GM21447 (cell line): Measurements from ENCODE around the gene TBX21.

Source experiments
- ATAC-seq: cut with Tn5 transposase; IDR thresholded peaks from one replicate; pipeline ENCODE4 v1.9.1; 2021; ENCODE audit not compliant: unreplicated experiment

TBX21 gene

GRCh38 chr17:47733047-47733673 lies at the start of gene TBX21:
TBX21 (plus strand) TSS chr17:47733236; CDS start chr17:47733455, 219 bp downstream.
- peak; percentile 56 for ATAC-seq

DNA sequence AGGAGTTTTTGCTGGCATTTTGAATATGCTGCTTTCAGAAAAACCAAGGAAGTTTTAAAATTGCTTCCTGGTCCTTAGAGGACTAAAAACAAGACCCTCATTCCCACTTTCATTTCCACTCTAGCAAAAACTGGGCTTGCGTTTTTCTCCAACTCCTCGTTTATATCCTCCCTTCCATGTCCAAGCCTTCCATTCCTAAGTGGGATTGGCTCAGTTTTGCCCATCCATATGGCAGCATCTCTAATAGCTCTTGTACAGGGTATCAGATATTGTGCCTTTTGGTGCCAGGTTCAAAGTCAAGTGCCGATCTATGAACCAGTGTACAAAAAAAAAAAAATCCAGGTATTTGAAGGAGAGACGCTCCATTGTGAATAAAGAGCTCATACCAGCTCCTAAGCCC lies 49.0 kb upstream of the TBX21 start:
- no peak for ATAC-seq

DNA sequence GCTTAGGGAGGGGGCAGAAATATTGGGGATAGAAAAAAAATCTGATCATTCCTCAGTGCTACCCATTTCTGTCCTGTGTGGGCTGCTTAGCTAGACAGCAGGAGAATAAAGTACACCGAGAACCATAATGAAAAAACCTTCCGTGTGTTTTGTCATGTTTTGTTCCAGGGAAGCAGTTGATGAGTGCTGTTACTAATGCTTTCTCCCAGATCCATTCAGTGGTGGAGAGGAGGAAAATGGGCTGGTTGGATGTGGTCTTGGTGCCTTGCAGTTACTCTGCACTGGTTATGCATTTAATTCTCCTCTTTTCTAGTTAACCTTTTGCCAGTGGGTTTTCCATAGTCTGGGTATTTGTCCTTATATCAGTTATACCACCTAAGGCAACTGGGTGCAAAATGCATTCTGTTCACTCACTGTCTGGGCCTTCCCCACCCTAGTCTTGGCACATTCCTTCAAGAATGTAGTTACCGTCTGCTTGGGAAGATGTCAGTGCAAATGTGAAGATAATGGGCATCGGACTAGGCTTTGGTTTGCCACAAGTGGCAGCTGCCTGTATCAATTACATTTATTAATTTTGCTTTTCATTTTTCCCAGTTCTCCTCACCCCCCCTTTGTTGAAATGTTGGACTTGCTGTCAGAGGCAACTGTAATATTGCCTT lies 48.4 kb upstream of the TBX21 start:
- ATAC-seq = no peak

GRCh38 chr17:47685556-47686275 lies 47.3 kb upstream of the TBX21 start:
- ATAC-seq = no peak

DNA sequence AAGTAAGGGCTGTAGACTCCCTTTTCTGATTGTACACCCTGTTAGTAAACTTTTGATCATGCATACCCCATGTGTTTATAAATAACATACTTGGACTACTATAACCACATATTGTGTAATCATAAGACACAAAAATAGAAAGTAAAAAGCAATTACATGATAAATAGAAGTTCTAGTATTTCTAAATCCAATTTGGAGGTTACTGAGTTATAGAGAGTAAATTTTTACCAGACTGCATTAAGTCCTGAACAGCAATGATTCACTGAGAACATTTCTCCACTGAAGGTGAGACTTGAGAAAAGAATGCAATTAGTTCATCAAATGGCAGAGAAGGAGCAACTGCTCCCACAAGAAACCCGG lies 46.8 kb upstream of the TBX21 start:
- no peak for ATAC-seq

DNA sequence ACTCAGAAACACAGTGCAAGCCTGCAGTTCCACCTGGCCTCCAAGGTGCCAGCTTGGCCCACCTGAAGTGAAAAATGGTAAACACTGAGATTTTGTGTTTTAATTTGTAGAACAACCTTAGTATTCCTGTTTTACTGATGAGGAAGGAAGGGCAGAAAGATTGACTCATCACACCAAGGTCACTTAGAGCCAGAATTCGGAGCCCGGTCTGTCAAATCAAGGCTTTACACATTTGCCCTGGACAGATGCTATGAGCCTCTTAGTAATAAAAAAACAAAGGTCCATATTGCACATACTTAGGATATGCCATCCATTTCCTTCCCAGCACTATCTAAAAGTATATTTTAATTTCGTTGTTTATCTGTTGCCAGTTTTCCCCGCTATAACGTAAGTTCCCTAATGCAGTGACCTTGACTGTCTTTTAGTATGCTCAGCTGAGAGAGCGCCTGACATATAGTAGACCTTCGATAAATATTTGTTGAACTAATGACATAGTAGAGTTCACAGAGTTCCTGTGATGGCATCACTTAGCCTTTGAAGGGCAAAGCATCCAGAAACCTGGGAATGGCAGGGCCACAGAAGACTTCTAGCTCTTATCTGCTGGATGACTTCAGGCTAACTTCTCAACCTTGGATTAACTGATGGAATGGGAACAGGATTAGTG lies 46.2 kb upstream of the TBX21 start:
- no peak for ATAC-seq

GRCh38 chr17:47687328-47687690 lies 45.7 kb upstream of the TBX21 start:
- ATAC-seq = no peak

- no peak for ATAC-seq
Measured at GRCh38 chr17:47687748-47688147, 45.3 kb upstream of the TBX21 start.

GRCh38 chr17:47690121-47690520 lies 42.9 kb upstream of the TBX21 start:
- no peak for ATAC-seq

DNA sequence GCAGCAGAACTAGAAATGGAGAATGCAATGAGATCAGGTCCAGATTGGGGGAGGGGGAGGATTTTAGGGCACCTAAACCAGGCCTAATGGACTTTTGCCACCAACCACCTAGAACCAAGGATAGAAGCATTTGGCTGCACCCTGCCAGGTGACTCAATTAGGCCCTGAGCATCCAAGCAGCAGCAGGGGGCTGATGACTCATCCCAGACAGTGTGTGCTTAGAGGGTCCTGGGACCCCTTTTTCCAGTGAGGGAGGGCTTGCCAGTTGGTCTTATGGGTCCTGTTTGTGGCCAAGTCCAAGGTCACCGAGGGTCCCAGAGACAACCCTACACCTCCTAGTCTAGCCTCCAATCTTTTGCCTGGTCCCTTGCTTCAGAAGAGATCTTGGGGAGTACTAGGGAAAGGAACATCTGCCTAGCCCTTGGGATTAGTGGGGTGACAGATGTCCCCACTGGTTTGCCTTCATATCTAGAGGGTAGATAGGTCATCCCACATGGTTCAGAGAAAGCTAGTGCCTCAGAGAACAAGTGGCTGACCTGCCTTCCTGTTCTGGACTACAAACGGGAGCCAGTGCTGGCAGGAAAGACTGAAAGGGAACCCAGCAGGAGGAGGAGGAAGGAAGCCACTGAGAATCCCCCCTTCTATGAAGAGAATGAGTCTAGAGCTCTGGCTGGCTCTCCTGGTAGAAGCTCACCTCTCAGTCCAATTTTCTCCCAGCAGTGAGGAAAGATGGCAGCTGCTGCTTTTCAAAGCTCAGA lies 40.7 kb upstream of the TBX21 start:
- no peak for ATAC-seq

- ATAC-seq = no peak
Measured at GRCh38 chr17:47692895-47693730, 39.9 kb upstream of the TBX21 start.

DNA sequence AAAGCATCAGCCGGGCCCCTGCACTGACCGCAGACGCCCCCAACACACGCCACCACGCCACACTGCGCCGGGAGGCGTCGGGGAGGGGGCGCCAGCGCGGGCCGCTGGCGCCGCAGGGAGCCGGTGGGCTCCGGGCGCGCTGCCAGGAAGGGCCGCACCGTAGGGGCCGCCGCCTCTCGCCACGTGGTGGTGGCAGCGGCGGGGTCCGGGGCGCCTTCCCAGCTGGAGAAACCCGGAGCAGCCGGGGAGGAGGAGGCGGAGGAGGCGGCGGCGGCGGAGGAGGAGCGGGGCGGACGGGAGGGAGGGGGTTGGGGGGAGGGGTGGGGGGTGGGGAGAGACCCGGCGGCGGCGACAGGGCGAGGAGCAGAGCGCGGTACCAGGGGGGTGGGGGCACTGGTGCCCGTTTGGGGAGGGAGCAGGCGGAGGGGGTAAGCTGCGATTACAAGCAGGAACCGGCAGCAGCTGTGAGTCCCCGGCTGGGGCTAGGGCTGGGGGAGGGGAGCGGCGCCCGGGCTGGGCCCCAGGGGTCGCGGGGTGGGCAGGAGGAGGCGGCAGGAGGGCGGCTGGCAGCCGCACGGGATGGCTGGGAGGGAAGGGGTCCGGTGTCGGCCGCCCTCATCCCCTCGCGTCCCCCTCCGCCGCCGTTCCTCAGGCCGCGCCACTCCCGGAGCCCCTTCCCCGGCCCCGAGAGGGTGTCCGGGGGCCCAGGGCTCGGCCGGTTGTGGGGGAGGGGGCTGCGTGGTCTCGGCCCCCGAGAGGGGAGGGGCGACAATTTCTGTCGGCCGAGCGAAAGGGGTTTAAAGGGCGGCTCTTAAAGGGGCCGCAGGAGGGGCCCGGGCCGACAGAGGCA lies 39.1 kb upstream of the TBX21 start, which contains the start of gene TBKBP1:
Gene TBKBP1 (plus strand): TSS at position 431 of the 850 bp plus-strand sequence. CDS start 1,952 bp downstream, outside the sequence.
- ATAC-seq = no peak

DNA sequence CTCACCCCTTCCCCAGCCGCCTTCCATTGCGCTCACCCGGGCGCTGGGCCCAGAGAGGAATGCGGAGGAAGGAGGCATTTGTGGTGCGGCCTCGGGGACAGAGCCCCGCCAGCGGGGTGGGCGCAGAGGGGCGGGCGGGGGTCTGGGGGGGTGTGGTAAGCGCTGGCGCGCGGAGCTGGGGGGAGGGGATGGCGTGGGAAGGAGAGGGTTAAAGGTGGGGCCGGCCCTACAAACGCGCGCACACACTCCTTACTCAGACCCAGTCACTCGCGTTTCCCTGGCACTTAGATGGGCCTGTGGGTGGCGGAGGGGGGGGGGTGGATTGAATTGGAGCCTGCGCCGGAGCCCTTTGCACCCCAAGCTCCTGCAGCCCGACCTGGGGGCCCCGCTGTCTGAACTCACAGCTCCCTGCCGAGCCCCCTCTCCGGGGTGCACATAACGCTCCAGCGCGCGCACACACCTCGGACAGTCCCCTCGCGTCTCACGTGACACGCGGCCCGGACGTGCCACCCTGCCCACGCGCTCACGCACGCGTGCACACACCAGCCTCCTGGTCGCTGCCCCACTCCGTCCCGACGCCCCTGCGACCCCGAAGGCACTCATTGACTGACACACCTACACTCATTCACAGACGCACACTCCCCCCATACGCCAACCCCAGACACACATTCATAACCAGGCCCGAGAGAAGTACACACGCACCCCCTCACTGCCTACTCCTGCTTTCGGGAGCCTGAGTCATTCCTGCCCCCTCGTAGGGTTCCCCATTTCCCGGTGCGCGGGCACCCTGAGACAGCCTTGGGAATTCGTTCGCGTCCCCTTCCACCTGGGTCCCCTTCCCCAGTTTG lies 38.2 kb upstream of the TBX21 start:
- no peak for ATAC-seq

- ATAC-seq = no peak
Measured at GRCh38 chr17:47695429-47696376, 37.3 kb upstream of the TBX21 start.

DNA sequence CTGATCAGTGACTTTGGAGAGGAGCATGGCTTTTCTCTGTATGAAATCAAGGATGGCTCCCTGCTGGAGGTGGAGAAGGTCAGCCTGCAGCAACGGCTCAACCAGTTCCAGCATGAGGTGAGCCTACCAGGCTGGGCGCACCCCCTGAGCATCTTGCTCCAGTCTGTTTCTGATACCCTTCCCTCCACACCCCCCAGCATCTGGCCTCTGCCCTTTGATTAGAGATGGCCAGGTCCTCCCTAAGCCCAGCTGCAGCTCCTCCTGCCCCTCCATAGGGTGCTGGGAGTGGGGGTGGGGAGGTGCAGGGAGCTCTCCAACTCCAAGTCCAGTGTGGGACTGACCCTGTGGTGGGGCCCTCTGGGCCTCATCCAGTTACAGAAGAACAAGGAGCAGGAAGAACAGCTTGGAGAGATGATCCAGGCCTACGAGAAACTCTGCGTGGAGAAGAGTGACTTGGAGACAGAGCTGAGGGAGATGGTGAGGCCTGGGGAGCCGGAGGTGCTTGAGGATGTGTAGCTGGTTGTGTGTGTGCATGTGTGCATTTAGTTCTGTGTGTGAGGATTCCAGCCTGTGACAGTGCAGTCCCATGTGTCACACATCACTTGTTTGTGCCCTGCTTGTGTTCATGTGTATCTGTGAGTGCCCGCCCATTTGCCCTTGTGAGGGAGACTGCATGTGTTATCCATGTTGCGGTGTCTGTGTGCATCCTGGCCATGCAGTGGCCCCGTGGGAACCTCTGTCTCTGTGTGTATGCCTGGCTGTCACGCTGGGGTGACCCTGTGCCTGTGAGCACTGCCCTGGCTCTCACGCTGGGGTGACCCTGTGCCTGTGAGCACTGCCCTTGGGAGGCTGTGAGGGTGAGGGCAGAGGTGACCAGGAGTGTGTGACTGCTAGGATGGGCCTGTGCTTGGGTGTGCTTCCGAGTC lies 36.1 kb upstream of the TBX21 start:
- no peak for ATAC-seq
